Ovary (tissue), 9 donors: ENCODE data around the gene ECSIT. TPM values are rescaled to one million over a fixed set of nuclear protein-coding genes. Genes with fewer than 3 reads are reported as not detected.

Experiments
- DNase-seq, 5 donors: peaks; one replicate each; pipeline ENCODE4 v3.0.0-alpha.2; 2019 to 2020
- H3K27ac ChIP-seq, 2 donors: fragments of 200-600 bp; one replicate each; pipeline versions ENCODE4 v1.5.1 to v1.8.0; 2019 to 2022
- H3K27me3 ChIP-seq: fragments of 200-600 bp; one replicate; pipeline ENCODE4 v1.8.0; 2022
- H3K36me3 ChIP-seq: fragments of 200-600 bp; sonication (generic); one replicate; pipeline ENCODE4 v1.5.1; 2019
- H3K4me1 ChIP-seq: one replicate; pipeline ENCODE4 v1.8.1; 2013; ENCODE audit warnings: mild to moderate bottlenecking, moderate library complexity; ENCODE audit not compliant: insufficient read depth
- H3K4me3 ChIP-seq: fragments of 200-600 bp; sonication (generic); one replicate; pipeline ENCODE4 v1.5.1; 2017
- H3K9me3 ChIP-seq, 2 donors: fragments of 200-600 bp in 1 of 2; sonication (generic) in 1 of 2; one replicate each; pipeline versions ENCODE4 v1.5.1 to v1.8.1; 2013 to 2019; ENCODE audit warnings: mild to moderate bottlenecking in 1 of 2, moderate library complexity in 1 of 2
- CTCF ChIP-seq, 3 donors: fragments of 450-650 bp in 2 of 3; fragments of 200-600 bp in 1 of 3; IDR thresholded peaks; one replicate each; pipeline versions ENCODE4 v1.5.1 to v1.8.0; 2016 to 2022; ENCODE audit warnings: antibody characterized with exemption in 3 of 3, mild to moderate bottlenecking in 1 of 3
- EP300 ChIP-seq: sonication (generic); formaldehyde crosslinking; IDR thresholded peaks from one replicate; pipeline ENCODE4 v1.6.1; 2017; ENCODE audit warnings: antibody characterized with exemption
- POLR2A ChIP-seq: fragments of 450-650 bp; IDR thresholded peaks from one replicate; pipeline ENCODE4 v1.6.1; 2017; ENCODE audit warnings: antibody characterized with exemption, mild to moderate bottlenecking, moderate library complexity
- WGBS, 3 donors: extraction: QIAGEN DNeasy Blood & Tissue Kit in 1 of 3; methylation state at CpG; one replicate each; pipeline versions ENCODE4 v1.1.5 to v1.1.7; 2013 to 2017; 5-methylcytosine and 5-hydroxymethylcytosine counted together
- intact Hi-C, 4 donors: fragments of 100-400 bp; cut with DNase I; formaldehyde crosslinking; loops; one replicate each; pipeline versions ENCODE4 v1.11.0 to v1.15.1; 2022 to 2023
- polyA plus RNA-seq, 2 donors: library from polyadenylated mRNA; stranded (reverse); fragments of 200-250 nt in 1 of 2; fragments of 350-450 nt in 1 of 2; fragmentation: Illumina TruSeq in 1 of 2; extraction: RNeasy Lipid Tissue Mini Kit (QIAGEN cat#74804) in 1 of 2; gene quantifications; one replicate each; pipeline ENCODE4 v1.2.3, GENCODE V29; 2013 to 2014
- total RNA-seq, 7 donors: library from RNA; depleted of rRNA in 2 of 7; stranded (reverse); fragments of >200 nt in 2 of 7; fragmentation: NEBNext Ultra II Directional in 3 of 7; extraction: Animal tissue kit (Norgen Biotek cat#: 25700) in 3 of 7; gene quantifications; one replicate each; pipeline versions ENCODE4 v1.1.0 to v1.2.4, GENCODE V29; 2016 to 2023
- donor health status: DM: no; HTN: no; CAD: no; lungs with moderate emphysema.
- donor health status: DM: no; HTN: no; CAD: no.
- donor health status: Bipolar disorder and iron deficiency.
- donor health status: DM: yes; HTN: yes; CAD: no.
- donor health status: DM: no; HTN: no; CAD: no.
- donor health status: DM: yes; HTN: yes; CAD: no.

Gene ECSIT
- total and polyA plus RNA-seq, 9 donors, result 16.3 to 84.8 (median 58.2) TPM

GRCh38 chr19:11481534-11482383 is 47.2 kb downstream of the ECSIT start:
- Histone ChIP-seq H3K27me3 (peaks cover 11% of the 10 kb centered on the region), H3K27ac (no peak overlapping the region), H3K4me3 (no peak overlapping the region), H3K9me3 (no peaks in the 10 kb centered on the region), H3K36me3 (no peaks in the 10 kb centered on the region), H3K4me1 (peaks cover 11% of the 10 kb centered on the region)
- peak in 2 of 5 donors; percentile 46 to 63 for DNase-seq
- intact Hi-C loops, result loop anchor here in 3 of 4 donors (2.0 to 10.0 kb wide), 3 partner anchors 97 to 187 kb away; partner anchors contain the start of genes EPOR (in 1 of the 3) and TSPAN16 (in 1 of the 3)
- 3 to 4% (median 4%) methylated on average over 45 to 50 of the region's 50 CpGs for WGBS, 3 donors
- no peak for TF ChIP-seq CTCF (IDR thresholded peaks at IDR 0.05)

- intact Hi-C loops, result loop anchor here in 2 of 4 donors (10.0 kb wide), 2 partner anchors 96 to 186 kb away; partner anchors contain the start of genes EPOR (in 1 of the 2) and TSPAN16 (in 1 of the 2)
- 4 to 19% (median 7%) methylated on average over 29 to 77 of the region's 77 CpGs for WGBS, 3 donors
- DNase-seq, result no peak
- Histone ChIP-seq H3K36me3 (no peaks in the 10 kb centered on the region), H3K4me3 (no peak within 1 kb of the TSS), H3K4me1 (peaks cover 11% of the 10 kb centered on the region), H3K27ac (no peak within 1 kb of the TSS), H3K9me3 (no peaks in the 10 kb centered on the region), H3K27me3 (peaks cover 11% of the 10 kb centered on the region)
- no peak for TF ChIP-seq POLR2A
- no peak for TF ChIP-seq CTCF (IDR thresholded peaks at IDR 0.05)
- TF ChIP-seq EP300, result no peak
Measured at GRCh38 chr19:11480715-11481533, 48.0 kb downstream of the ECSIT start, which contains the start of gene ELAVL3. ELAVL3 (minus strand) TSS chr19:11481046; CDS start chr19:11480608, 438 bp downstream.

GRCh38 chr19:11479898-11480714 is 48.8 kb downstream of the ECSIT start:
- DNase-seq, result no peak
- Histone ChIP-seq H3K9me3 (no peaks in the 10 kb centered on the region), H3K27ac (no peak overlapping the region), H3K4me1 (peaks cover 11% of the 10 kb centered on the region), H3K4me3 (no peak overlapping the region), H3K27me3 (peaks cover 11% of the 10 kb centered on the region), H3K36me3 (no peaks in the 10 kb centered on the region)
- TF ChIP-seq EP300 (no peak), CTCF (IDR thresholded peaks at IDR 0.05) (no peak), POLR2A (no peak)
- WGBS, 3 donors, result 0 to 3% (median 2%) methylated on average over 38 to 83 of the region's 86 CpGs
- intact Hi-C loops, result loop anchor here in 2 of 4 donors (10.0 kb wide), 2 partner anchors 95 to 185 kb away; partner anchors contain the start of genes EPOR (in 1 of the 2) and TSPAN16 (in 1 of the 2)
